A549 (cell line): Measurements from ENCODE around the gene ACAA1. TPM values are rescaled to one million over a fixed set of nuclear protein-coding genes. Genes with fewer than 3 reads are reported as not detected.

Experiments used
- ATAC-seq, 2 experiments: fragments of 200-7000 bp in 1 of 2; fragments of >200 bp in 1 of 2; cut with Nextera tagmentation in 1 of 2; cut with Tn5 transposase in 1 of 2; 3 replicates each; pipeline versions ENCODE4 v1.8.0 to v1.9.1; 2018 to 2020; ENCODE audit warnings: mild to moderate bottlenecking in 1 of 2, moderate library complexity in 1 of 2
- CTCF ChIA-PET: fragments of 300-600 bp; sonication (Branson Sonifier 250); formaldehyde crosslinking; extraction: SDS; loops from one replicate; lab custom pipeline; 2021; ENCODE audit warnings: antibody characterized with exemption, inconsistent platforms; lab: Yijun Ruan, JAX
- POLR2A ChIA-PET: fragments of 350-600 bp; formaldehyde crosslinking; extraction: SDS; loops from one replicate; lab custom pipeline; 2021; ENCODE audit warnings: antibody characterized with exemption, inconsistent platforms; lab: Yijun Ruan, JAX
- DNase-seq, 2 experiments: peaks; one replicate each; pipeline versions ENCODE4 v3.0.0 to v3.0.0-alpha.2; 2011 to 2016; ENCODE audit warnings: low read depth in 1 of 2, low spot score in 1 of 2
- FAIRE-seq: peaks from 2 replicates; lab custom pipeline; 2011; peaks lifted over from hg19 to GRCh38; lab: Jason Lieb, UNC
- H3K27ac ChIP-seq, 2 experiments: fragments of >200 bp; sonication (Bioruptor Twin); formaldehyde crosslinking; 3 replicates each; pipeline ENCODE4 v1.5.1; 2016 to 2017
- H3K4me1 ChIP-seq: fragments of >200 bp; sonication (Bioruptor Twin); formaldehyde crosslinking; 3 replicates; pipeline ENCODE4 v1.6.1; 2016
- H3K4me2 ChIP-seq: fragments of >200 bp; sonication (Bioruptor Twin); formaldehyde crosslinking; 3 replicates; pipeline ENCODE4 v1.6.1; 2016
- H3K4me3 ChIP-seq: fragments of >200 bp; sonication (Bioruptor Twin); formaldehyde crosslinking; 3 replicates; pipeline ENCODE4 v1.5.1; 2016
- H3K9me3 ChIP-seq: fragments of >200 bp; sonication (Bioruptor Twin); formaldehyde crosslinking; 3 replicates; pipeline ENCODE4 v1.6.1; 2016
- BCL3 ChIP-seq: fragments of >200 bp; sonication (Bioruptor Twin); formaldehyde crosslinking; IDR thresholded peaks from 3 replicates; pipeline ENCODE4 v1.6.1; 2016
- CBX2 ChIP-seq: fragments of 200-600 bp; sonication (generic); IDR thresholded peaks from 2 replicates; pipeline ENCODE4 v1.6.1; 2016; ENCODE audit warnings: low read depth, mild to moderate bottlenecking, borderline replicate concordance
- CHD2 ChIP-seq: fragments of 150-350 bp; IDR thresholded peaks from 2 replicates; pipeline ENCODE4 v1.6.1; 2014; ENCODE audit warnings: low read length; ENCODE audit not compliant: partially characterized antibody
- CHD4 ChIP-seq: fragments of 200-600 bp; sonication (generic); IDR thresholded peaks from 2 replicates; pipeline ENCODE4 v1.6.1; 2016; ENCODE audit warnings: antibody characterized with exemption, mild to moderate bottlenecking, borderline replicate concordance
- FOSB ChIP-seq: fragments of 250-450 bp; sonication (Bioruptor Pico); IDR thresholded peaks from 2 replicates; pipeline ENCODE4 v1.5.0; 2020; ENCODE audit warnings: mild to moderate bottlenecking, moderate library complexity
- FOSL2 ChIP-seq, 2 experiments: fragments of 450-650 bp in 1 of 2; fragments of >200 bp in 1 of 2; sonication (Bioruptor Twin) in 1 of 2; formaldehyde crosslinking; IDR thresholded peaks; 2 replicates each; pipeline versions ENCODE4 v1.5.0 to v1.6.1; 2016 to 2020; ENCODE audit warnings: mild to moderate bottlenecking in 1 of 2, moderate library complexity in 1 of 2
- FOXS1 ChIP-seq: fragments of 250-450 bp; sonication (Bioruptor Pico); IDR thresholded peaks from 2 replicates; pipeline ENCODE4 v1.5.0; 2020; ENCODE audit warnings: mild to moderate bottlenecking, moderate library complexity
- GATA3 ChIP-seq: IDR thresholded peaks from 2 replicates; pipeline ENCODE4 v1.6.1; 2012; ENCODE audit warnings: borderline replicate concordance
- HOXB5 ChIP-seq: fragments of 250-450 bp; sonication (Bioruptor Pico); IDR thresholded peaks from 2 replicates; pipeline ENCODE4 v1.5.0; 2020; ENCODE audit warnings: mild to moderate bottlenecking, moderate library complexity
- JUN ChIP-seq, 2 experiments: fragments of >200 bp; sonication (Bioruptor Twin); formaldehyde crosslinking; IDR thresholded peaks; 2 replicates in 1 of 2; 3 replicates in 1 of 2; pipeline ENCODE4 v1.6.1; 2016 to 2017
- MAFK ChIP-seq: fragments of 450-650 bp; IDR thresholded peaks from 2 replicates; pipeline ENCODE4 v1.6.1; 2014; ENCODE audit not compliant: partially characterized antibody
- NFE2L2 ChIP-seq: fragments of 150-350 bp; conservative IDR thresholded peaks from 2 replicates; pipeline ENCODE4 v1.6.1; 2014; ENCODE audit warnings: low read length
- POLR2A ChIP-seq: IDR thresholded peaks from 2 replicates; pipeline ENCODE4 v1.6.1; 2012; ENCODE audit warnings: mild to moderate bottlenecking, low read length
- POLR2AphosphoS2 ChIP-seq: conservative IDR thresholded peaks from 2 replicates; pipeline ENCODE4 v1.6.1; 2012; ENCODE audit warnings: low read length, improper control_type of control experiment, inconsistent platforms
- RARB ChIP-seq: fragments of 250-450 bp; sonication (Bioruptor Pico); IDR thresholded peaks from 2 replicates; pipeline ENCODE4 v1.8.0; 2021; ENCODE audit warnings: mild to moderate bottlenecking, moderate library complexity
- RNF2 ChIP-seq: fragments of 200-600 bp; sonication (generic); IDR thresholded peaks from 2 replicates; pipeline ENCODE4 v1.6.1; 2016; ENCODE audit warnings: low read depth, mild to moderate bottlenecking, antibody characterized with exemption, moderate library complexity, borderline replicate concordance
- TP53 ChIP-seq: fragments of 250-450 bp; sonication (Bioruptor Pico); IDR thresholded peaks from 2 replicates; pipeline ENCODE4 v1.5.0; 2021; ENCODE audit warnings: mild to moderate bottlenecking, moderate library complexity
- USF2 ChIP-seq: fragments of 450-650 bp; IDR thresholded peaks from 2 replicates; pipeline ENCODE4 v1.6.1; 2014; ENCODE audit warnings: antibody characterized with exemption
- ZC3H11A ChIP-seq: fragments of 450-650 bp; IDR thresholded peaks from 2 replicates; pipeline ENCODE4 v1.6.1; 2014; ENCODE audit warnings: antibody characterized with exemption, mild to moderate bottlenecking
- ZSCAN20 ChIP-seq: fragments of 250-450 bp; sonication (Bioruptor Pico); IDR thresholded peaks from 2 replicates; pipeline ENCODE4 v1.8.0; 2022; ENCODE audit warnings: mild to moderate bottlenecking, moderate library complexity
- WGBS: methylation state at CpG from one replicate; pipeline ENCODE4 v1.1.6; 2017; ENCODE audit errors: missing lambda C conversion rate; 5-methylcytosine and 5-hydroxymethylcytosine counted together
- polyA plus RNA-seq, 4 experiments: library from polyadenylated mRNA; depleted of rRNA in 3 of 4; stranded (reverse); fragments of >200 nt; fragmentation: RNase III in 1 of 4; extraction: RNeasy Plus Mini Kit Qiagen cat#74134 plus additional on column Dnase treatment in 1 of 4; gene quantifications; 2 replicates in 3 of 4; 3 replicates in 1 of 4; pipeline ENCODE4 v1.2.3, GENCODE V29; 2011 to 2017
- TF ChIP-seq, protein P1 (sequence below): IDR thresholded peaks from 2 replicates; pipeline ENCODE4 v1.6.1; 2012; ENCODE audit warnings: low read depth, borderline replicate concordance

ACAA1 gene
- polyA plus RNA-seq, 2 of the 4 experiments (the other 2 are of a cell fraction), result 36.8 to 53.2 TPM

DNA sequence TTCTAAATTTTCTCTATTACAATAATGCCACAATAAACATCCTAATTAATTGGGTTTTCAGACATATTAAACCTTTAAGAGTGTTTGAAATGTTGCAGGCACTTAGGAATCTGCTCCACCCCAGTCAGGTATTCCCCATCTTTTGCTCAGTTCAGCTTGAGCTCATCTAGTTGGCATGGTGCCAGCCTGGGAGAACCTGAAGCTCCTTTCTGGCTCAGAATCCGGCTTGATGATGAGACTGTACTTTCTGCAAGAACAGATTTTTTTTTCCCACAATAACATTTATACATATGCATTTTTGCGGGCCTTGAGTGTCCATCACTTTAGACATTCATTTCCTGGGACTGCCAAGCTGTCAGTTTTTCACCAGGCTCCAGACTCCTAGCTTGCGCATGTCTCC, 20.7 kb upstream of the ACAA1 start:
- ATAC-seq (peak in 1 of 2 experiments; percentile 48; a peak in 1 of 6 replicates), FAIRE-seq (no peak), DNase-seq (no peak)
- 85% methylated on average over 3 of the region's 3 CpGs for WGBS
- POLR2A ChIA-PET, result interaction anchor here (2.1 kb wide), 1 partner anchor 20 kb away, joined by 9 read pairs; the partner anchor contains the start of genes ACAA1 and MYD88
- Histone ChIP-seq H3K27ac (no peak overlapping the region), H3K9me3 (no peaks in the 10 kb centered on the region), H3K4me2 (no peak overlapping the region; the same call in 2 of the 3 replicates), H3K4me1 (0 out of 3 replicates have a peak, but pooled peaks cover 3% of the 10 kb centered on the region), H3K4me3 (no peak overlapping the region)
- CTCF ChIA-PET, result interaction anchor here (0.5 to 2.1 kb wide), 5 partner anchors 8 to 123 kb away, joined by 3 to 7 read pairs (median 3); partner anchors contain the start of gene OXSR1
- TF ChIP-seq RARB (CRISPR knock-in tag), result no peak
- TF ChIP-seq CHD2, result no peak
- TF ChIP-seq FOSL2 (IDR thresholded peaks at IDR 0.05), result no peak
- no peak for TF ChIP-seq FOSL2 (CRISPR knock-in tag; IDR thresholded peaks at IDR 0.05)
- TF ChIP-seq ZC3H11A, result no peak
- TF ChIP-seq CHD4, result no peak
- TF ChIP-seq CBX2, result no peak
- no peak for TF ChIP-seq HOXB5
- no peak for TF ChIP-seq USF2
- no peak for TF ChIP-seq MAFK
- TF ChIP-seq ZSCAN20 (CRISPR knock-in tag), result no peak
- no peak for TF ChIP-seq BCL3
- TF ChIP-seq POLR2A, result no peak

- ChIA-PET POLR2A (interaction anchor here (2.1 kb wide), 1 partner anchor 20 kb away, joined by 9 read pairs; the partner anchor contains the start of genes ACAA1 and MYD88), CTCF (interaction anchor here (0.5 to 2.1 kb wide), 5 partner anchors 8 to 122 kb away, joined by 3 to 7 read pairs (median 3); partner anchors contain the start of gene OXSR1)
- DNase-seq (no peak), FAIRE-seq (no peak), ATAC-seq (no peak)
- H3K4me3 ChIP-seq, result no peak overlapping the region
- H3K9me3 ChIP-seq, result no peaks in the 10 kb centered on the region
- WGBS, result 94% methylated on average over 2 of the region's 2 CpGs
- 0 out of 3 replicates have a peak, but pooled peaks cover 3% of the 10 kb centered on the region for H3K4me1 ChIP-seq
- no peak overlapping the region; the same call in 2 of the 3 replicates for H3K4me2 ChIP-seq
- no peak overlapping the region for H3K27ac ChIP-seq
- TF ChIP-seq RARB (CRISPR knock-in tag) (no peak), GATA3 (no peak), ZSCAN20 (CRISPR knock-in tag) (no peak), FOXS1 (CRISPR knock-in tag) (no peak), FOSB (no peak), TP53 (CRISPR knock-in tag) (no peak), NFE2L2 (no peak), POLR2AphosphoS2 (no peak), RNF2 (no peak), JUN (IDR thresholded peaks at IDR 0.05) (no peak)
- TF ChIP-seq, protein P1, sequence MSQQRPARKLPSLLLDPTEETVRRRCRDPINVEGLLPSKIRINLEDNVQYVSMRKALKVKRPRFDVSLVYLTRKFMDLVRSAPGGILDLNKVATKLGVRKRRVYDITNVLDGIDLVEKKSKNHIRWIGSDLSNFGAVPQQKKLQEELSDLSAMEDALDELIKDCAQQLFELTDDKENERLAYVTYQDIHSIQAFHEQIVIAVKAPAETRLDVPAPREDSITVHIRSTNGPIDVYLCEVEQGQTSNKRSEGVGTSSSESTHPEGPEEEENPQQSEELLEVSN, result no peak
These were observed 20.2 kb upstream of the ACAA1 start for GRCh38 chr3:38157117-38157516.

- ChIA-PET POLR2A (no interaction called here), CTCF (interaction anchor here (0.6 to 2.1 kb wide), 3 partner anchors 10 to 39 kb away, joined by 3 to 7 read pairs (median 3); partner anchors contain the start of gene OXSR1)
- TF ChIP-seq ZC3H11A (no peak), JUN (IDR thresholded peaks at IDR 0.05) (no peak), MAFK (peak; percentile 60)
- DNase-seq (no peak), FAIRE-seq (no peak), ATAC-seq (no peak)
- WGBS, result 78% methylated on average over 2 of the region's 2 CpGs
- Histone ChIP-seq H3K27ac (no peak overlapping the region), H3K4me2 (no peak overlapping the region), H3K4me3 (no peak overlapping the region), H3K4me1 (0 out of 3 replicates have a peak, but pooled peaks cover 3% of the 10 kb centered on the region), H3K9me3 (no peaks in the 10 kb centered on the region)
These were observed 18.9 kb upstream of the ACAA1 start for GRCh38 chr3:38155825-38156224.
